ENCODE measurements around the gene HOXA9. TPM values are rescaled to one million over a fixed set of nuclear protein-coding genes. Genes with fewer than 3 reads are reported as not detected.

HOXA9 gene
- total RNA-seq, 1 donor from 2014 or later, result 9.1 TPM

DNA sequence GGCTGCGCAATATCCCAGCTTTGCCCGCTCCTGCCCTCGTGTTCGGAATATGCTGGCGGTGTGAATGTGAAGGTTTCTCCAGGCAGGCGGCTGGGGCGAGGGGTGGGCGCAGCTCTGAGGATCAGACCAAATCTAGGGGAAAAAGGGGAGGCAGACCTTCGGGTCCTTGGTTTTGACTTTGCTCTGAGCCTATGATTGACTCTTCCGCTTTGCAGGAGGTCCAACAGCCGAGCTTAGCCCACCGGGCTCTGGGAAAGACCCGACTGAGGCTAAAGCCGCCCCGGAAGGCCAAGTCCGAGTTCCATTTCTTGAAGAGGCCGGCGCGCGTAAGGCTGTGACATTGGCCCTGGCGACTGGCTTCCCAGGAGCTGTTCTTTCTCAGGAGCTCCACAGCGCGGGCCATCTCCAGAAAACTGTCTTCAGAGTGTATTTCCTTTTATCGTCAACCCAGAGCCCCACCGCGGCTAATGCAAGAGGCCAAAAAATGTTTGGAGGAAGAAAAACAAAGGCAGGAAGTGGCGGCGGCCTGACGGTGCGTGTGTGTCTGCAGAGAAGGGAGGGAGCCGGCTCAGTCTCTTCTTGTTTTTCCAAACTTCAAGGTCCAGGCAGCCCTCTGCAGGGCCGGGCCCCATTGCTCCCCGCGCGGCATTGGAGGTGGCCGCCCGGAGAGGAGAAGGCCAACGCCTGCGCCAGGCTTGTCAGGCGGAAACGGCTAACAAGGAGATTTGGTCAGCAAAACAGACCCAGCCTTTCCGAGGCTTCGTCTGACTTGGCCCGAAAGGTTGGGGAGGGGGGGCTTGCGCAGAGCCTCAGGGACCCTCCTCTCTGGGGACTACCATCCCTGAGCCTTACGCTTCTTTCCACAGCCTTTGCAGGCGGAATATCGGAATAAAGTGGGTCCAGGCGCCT is 23.3 kb upstream of the HOXA9 start:
- no peak for DNase-seq (ENCODE audit: low read depth)

DNA sequence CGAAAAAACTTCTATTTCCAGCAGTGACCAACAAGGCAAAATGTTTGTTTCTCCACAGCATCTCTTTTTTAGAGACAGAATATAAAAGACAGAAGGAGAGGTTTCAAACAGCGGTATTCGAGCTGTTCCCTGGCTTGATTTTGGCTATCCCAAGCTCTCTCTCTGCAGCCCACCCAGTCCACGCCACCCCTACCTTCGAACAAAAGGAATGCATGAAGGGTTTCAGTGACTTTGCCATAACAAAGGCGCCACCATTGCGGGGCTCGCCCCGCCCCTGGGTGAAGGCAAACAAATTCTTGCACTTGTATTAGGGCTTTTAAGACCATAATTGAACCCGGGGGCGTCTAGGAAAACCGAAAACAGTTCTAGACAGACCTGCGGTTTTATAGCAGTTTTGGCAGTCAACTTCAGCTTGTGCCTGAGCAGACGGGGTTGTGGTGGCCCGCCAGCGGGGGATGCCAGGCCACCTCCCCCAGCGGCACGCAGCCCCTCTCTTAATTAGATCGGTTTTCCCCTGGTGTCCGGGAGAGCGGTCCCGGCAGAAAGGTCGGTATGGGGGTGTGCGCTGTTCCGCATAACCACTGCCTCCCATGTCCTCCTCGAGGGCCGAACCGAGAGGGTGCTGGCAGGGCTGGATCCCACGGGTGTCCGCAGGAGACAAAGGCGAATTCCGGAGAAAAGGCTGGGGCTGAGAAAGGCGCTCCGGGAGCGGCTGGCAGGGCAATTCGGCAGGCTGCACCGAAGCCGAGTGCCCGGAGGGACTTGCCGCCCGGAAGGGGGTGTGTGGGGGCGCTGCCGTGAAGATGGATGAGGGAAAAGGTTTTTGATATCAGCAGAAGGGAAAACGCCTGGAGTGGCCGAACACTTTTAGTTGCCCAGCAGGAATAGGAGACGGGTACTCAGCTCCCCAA is 22.4 kb upstream of the HOXA9 start:
- DNase-seq (ENCODE audit: low read depth), result no peak

DNA sequence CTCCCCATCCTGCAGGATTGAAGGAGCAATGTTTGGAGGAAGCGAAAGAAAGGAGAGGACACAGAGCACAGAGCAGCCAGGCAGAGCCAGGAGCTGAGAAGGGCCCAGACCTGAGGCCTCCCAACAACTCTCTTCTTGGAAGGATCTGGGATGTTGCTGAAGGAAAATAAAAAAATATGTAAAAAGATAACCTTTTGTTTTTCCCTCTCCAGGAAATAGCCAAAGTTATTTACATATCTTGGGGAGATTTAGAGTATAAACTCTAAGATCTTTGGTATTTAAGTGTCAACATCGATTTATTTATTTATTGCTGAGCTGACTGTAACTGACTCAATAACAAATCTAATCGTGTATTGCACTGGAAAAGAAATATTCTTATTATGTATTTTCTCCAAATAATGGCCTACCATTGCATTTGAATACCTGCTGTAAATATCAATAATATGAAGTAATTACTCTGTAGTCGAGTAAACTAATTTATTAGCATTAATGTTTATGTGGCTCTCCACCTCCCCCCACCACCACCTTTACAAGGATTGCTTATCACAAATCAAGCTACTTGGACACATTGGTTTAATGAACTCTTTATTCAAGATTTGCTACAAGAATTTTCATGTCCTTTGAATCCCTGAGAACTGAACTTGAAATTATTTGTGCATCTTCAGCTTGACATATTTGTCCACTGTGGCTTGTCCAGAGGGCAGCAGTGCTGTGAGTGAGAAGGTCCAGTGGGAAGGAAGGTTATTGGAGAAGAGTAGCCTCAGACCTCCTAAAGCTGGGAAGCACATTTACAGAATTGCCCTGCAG is 21.5 kb upstream of the HOXA9 start:
- DNase-seq (ENCODE audit: low read depth), result no peak

DNA sequence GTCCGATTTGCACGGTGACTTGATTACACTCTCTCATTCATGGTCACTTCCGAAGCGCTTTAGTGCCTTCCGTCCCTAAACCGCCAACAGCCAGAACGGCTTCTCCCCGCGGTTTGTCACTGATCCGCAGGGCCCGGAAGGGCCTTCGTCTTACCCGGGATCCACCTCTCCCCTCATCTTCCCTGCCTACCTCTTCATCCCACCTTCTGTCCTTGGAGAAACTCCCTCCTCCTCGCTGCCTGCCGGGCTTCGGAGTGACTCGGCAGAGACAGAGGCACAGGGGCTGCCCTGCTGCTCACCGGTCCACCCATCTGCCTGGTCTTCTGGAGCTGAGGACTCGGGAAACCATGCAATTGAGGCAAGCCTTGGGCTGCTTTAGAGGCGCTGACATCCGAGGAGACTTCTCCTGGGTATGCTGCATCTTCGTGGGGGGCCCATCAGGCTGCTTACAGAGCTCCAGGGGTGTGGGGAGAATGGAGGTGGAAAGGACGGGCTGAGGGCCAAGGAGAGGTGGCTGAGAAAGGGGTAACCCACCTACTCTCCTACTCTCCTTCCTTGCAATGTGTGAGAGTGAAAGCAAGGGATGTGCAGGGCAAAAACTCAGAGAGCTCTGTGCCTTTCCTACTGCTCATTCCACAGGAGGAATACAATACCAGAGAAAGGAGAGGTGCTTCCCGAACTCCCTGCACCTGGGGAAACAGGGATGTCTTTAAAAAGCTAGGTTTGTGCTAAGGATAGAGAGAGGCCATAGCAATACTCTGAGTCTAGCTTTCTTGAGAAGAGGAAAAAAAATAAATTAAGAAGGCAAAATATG is 20.7 kb upstream of the HOXA9 start:
- DNase-seq (ENCODE audit: low read depth), result no peak

DNA sequence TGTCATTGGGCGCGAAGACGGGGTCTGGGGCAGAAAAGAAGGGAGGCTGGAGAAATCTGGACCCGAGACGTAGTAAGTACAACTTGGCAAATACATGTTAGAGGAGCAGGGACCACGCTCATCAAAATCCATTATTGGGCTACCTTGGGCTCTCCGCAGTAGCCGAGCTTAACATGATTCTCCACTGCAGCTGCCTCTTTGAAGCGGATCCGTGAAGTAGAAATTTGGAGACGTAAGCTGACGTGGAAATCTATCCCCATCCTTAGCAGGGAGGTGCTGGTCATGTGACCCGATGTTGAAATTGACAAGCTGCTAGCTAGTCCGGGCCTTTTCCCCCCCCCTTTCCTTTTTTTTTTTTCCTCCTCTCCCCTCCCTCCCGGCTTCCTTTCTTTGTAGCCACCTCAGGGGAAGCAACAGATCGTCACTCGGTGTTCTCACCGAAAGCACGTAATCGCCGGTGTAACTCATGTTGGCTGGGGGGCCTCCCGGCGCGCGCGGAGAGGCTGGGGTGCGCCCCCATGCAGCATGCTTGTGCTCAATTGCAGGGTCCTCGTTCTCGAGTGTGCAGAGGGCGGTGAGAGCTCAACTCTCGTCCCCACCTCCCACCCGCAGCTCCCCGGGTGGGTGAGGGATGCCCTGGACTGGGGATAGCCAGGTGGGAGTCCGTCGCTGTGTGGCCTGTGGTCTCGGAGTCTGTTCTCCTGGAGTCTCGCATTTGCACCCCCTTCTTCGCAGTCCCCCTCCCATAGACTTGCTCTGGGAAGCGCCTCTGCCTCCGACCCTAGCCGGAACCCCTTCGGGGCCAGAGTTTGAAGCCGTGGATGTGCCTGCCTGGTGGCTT is 19.9 kb upstream of the HOXA9 start, which contains the start of gene HOXA11:
HOXA11 (minus strand) TSS at position 220 of the 841 bp plus-strand sequence; CDS start at position 132, 88 bp downstream.
- DNase-seq (ENCODE audit: low read depth), result no peak

DNA sequence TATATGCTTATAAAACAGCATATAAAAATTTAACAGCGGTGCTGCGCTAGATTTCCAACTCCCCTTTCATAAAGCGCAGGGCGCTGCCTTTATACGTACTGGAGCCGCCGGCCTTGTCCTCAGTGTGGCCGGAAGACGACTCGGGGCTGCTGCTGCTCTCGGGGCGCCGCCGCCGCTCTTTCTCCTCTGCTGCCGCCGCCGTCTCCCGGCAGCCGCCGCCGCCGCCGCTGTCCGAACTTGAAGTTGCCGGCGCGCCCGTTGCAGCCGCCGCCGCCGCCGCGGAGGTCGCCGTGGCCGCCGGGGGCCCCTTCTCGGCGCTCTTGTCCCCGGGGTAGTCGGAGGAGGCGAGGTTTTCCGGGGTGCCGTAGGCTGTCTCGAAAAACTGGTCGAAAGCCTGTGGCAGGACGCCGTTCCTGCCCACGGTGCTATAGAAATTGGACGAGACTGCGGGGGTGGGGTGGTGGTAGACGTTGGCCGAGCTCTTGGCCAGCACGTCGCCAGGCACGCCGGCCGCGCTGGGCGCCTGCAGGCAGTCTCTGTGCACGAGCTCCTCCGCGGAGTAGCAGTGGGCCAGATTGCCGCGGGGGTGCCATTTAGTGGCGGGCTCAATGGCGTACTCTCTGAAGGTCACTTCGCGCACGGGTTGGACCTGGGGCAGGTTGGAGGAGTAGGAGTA is 19.1 kb upstream of the HOXA9 start:
- DNase-seq (ENCODE audit: low read depth), result peak; percentile 74

DNA sequence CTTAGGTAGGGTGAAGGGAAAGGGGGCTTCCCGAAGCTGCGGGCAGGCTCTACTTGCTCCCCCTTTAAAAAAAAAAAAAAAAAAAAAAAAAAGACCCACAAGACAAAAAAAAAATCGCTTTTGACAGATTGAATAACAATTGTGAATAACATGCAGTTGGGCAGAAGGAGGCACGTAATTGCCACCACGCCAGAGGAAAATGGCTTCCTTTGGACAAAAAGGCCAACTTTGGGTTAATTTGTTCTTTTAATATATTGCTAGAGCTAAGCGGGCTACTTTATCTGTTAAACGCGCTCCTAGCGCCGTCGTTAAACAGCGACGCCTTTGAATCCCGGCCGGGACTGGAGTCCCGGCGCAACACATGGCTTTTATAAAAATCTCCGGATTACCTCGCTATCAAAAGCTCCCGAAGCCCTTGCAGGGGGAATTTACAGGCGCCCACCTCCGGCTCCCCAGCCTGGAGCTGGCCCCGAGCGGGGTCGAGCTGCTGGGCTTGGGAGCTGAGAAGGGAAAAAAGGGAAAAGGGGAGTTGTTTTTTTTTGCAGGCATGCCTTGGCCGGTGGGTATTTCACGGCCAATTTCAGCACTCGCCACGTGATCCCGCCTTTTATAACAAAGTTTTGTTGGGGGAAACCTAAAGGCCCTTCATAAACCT is 18.5 kb upstream of the HOXA9 start:
- peak; percentile 59 for DNase-seq (ENCODE audit: low read depth)

DNA sequence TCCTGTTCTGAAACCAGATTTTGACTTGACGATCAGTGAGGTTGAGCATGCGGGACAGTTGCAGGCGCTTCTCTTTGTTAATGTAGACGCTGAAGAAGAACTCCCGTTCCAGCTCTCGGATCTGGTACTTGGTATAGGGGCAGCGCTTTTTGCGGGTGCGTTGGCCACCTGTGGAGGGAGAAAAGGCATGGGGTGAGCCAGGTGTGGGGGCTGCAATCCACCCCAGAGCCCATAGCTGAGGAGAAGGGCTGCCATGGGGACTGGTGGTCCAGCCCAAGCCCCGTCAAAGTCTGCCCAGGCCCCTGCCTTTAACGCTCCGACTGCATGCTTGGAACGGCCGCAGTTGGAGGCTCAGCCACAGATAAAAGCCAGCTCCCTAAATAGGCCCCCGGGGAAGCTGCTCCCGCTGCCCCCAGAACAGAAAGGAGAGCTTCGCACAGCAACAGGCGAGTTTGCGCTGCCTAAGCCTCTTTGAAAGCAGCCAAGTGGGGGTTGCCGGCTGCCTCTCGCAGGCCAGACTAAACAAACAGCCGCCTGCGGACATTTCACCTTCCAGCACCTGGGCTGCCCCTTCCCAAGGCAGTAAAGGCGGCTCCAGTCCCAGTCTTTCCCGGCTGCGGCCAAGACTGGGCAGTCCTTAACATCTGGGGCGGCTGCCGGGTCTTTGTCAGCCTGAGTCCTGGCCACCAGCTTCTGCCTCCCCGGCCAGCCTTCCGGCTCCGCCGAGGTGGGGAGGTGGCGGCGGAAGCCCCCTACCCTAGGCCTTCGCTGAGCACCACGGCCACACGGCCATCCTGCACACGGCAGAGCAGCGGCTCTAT is 17.7 kb upstream of the HOXA9 start:
- DNase-seq (ENCODE audit: low read depth), result no peak

DNA sequence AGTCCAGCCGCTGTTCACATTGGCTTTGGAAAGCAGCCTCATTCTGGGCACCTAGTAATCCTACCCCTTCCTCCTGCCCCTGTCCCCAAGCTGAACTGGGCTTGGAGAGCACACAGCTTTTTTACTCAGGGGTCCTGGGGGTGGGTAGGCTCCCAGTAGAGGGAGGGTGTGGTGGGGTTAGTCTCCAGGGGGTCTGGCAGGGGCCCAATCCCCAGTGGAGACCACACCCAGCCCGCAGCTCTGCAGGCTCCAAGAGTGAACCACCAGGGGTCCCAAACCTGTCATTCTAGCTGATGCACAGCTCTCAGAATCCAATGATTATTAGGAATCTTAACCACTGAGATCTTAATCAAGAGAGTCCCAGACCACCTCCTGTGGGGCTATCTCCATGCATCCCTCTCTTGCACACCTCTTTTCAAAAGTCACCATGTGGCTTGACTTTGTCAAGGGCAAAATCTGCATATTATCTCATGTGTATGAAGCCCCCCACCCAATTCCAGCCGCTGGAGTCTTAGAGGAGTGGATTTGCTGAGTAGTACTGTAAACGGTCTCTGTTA is 17.0 kb upstream of the HOXA9 start:
- no peak for DNase-seq (ENCODE audit: low read depth)

DNA sequence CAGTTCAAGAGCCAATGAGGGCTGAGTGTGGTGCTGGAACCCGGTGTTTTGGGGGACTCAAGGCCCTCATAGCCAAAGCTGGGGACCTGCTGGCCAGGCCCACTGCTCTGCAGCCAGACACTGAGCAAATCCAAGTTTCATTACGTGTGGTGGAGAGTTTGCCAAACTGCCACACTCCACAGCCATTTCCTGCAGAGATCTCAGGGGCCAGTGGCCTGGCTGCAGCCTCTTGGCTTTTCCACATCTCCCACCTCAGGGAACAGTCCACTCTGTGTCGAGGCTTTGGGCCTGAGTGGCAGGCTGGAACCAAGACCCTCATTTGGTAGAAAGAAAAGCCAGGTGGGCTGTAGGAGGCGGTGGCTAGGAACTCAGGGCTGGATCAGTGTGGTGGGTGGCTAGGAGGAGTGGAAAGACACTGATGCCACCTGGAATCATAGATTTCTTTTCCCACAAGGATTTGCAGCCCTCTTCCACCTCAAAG is 16.5 kb upstream of the HOXA9 start:
- no peak for DNase-seq (ENCODE audit: low read depth)

DNA sequence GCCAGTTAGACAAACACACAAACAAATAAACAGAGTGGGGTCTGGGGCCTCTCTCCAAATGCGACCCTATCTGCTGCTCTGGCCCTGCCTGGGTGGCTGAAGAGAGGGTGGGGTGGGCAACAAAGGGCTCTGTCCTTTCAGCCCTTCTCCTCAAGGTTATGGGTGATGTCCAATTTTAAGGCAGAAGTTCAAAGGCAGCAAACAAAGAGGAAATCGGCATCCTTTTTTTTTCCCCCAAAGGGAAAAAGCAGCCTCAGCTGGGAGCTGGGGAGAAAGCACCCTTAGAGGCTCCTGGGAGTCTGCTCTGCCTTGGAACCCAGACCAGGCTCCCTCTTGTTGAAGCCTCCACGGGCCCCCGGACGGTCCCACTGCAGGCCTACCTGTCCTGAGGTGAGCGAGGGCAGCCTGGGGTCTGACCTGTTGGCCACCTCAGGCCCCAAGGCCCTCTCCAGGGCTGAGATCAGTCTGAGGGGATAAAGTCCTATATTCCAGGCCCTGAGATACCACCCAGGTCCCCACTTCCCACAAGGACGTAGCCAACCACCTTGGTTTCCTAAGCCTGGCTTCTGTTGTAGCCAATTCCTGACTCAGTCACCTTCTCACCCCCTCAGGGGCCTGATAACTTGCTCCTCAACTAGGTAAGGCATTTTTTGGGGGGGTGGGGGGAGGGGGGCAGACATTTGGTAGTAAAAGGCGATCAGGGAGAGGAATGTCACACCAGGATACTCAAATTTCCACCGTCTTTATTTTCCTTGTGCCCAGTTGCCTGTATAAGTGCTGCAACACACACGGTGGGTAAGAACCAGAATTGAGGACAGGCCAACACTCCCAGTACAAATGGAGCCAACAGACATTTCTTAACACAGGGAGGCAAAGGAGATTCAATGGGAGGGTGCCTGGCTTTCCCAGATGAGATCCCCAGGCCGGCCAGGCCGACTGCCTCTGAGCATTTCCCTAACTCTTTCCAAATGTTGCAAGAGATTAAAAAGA is 15.4 kb upstream of the HOXA9 start:
- DNase-seq (ENCODE audit: low read depth), result no peak

DNA sequence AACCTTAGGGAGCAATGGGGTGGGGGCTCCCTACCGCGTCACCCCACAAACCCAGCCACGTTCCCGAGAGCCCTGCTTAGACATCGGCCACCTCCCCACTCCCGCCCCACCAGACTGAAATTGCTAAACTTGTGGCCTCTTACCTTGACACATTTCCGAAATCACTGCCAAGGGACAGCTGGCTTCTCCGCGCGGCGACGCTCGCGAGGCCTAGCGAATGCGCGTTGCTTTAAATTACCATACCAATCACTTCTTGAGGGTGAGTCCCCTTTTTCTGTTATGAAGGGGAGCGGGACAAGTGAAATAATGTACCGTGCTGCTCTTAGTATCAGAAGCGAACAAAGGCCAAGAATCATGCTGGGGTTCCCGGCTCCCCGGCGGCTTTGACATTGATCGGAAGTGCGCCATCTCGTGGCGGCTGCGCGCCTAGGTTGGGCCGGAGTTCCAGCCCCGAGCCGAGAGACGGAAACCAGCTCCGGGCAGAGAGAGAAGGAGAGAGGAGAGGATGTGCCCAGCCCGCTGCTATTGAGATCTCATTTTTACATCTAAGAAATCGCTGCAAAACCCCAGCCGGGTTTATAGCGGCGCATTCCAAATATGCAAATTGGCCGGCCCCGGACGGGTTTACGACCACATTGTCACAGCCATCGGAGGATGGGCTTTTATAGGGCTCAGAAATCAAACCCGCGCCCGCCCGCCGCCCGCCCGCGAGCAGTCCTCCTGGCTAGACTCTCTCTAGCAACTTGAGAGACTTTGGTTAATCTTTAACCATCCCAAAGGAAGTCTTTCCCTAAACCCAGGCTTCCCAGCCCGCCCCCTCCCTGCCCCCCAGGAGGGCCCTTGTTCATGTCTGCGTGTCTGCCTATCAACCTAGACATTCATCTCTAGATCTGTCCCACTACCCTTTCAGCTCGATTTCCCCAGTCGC is 14.4 kb upstream of the HOXA9 start:
- peak; percentile 83 for DNase-seq (ENCODE audit: low read depth)

DNA sequence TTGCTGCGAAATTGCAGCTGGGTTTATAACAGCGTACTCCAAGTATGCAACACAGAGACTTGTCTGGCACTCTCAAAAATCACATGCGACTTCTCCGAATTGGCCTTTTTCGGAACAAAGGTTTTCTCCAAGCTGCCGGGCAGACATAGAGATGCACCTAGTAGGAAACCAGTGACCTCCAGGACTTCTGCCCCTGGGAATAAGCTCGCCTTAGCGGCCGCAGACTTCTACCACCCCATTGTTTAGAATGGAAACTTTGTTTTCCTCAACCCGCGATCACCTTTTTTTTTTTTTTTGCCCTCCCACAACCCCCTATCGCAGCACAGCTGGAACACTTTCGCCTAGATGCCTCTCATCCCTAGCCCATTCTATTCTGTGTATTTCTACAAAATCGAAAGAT is 13.7 kb upstream of the HOXA9 start:
- no peak for DNase-seq (ENCODE audit: low read depth)

DNA sequence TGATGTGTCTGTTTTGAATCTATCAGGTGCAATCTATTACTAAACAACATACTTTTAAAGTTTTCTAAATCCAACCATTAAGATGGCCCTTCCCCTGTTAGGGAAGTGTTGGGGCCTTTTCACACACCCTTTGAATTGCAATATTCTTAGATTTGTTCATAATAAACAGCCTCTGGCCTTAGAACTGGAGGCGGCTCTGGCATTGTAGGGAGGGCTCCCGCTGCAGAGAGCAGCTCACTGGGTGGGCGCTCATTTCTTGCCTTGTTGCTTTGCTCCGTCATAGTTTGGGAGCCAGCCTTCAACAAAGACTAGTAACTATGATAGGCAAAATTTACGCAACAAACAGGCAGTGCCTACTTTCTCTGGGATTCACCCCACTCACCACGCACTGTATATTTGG is 13.0 kb upstream of the HOXA9 start:
- DNase-seq (ENCODE audit: low read depth), result no peak
